HepG2 (cell line): ENCODE data around the gene SRXN1. TPM values are rescaled to one million over a fixed set of nuclear protein-coding genes. Genes with fewer than 3 reads are reported as not detected.

Source experiments
- ATF7 ChIP-seq, 2 experiments: fragments of 450-650 bp in 1 of 2; sonication (generic) in 1 of 2; formaldehyde crosslinking in 1 of 2; IDR thresholded peaks; 2 replicates each; pipeline versions ENCODE4 v1.4.0 to v1.6.1; 2016 to 2020; ENCODE audit warnings: antibody characterized with exemption in 1 of 2, mild to moderate bottlenecking in 1 of 2, missing genetic modification reagents in 1 of 2
- GFI1 ChIP-seq: sonication (generic); formaldehyde crosslinking; IDR thresholded peaks from 2 replicates; pipeline ENCODE4 v1.5.0; 2020; ENCODE audit warnings: missing genetic modification reagents, mild to moderate bottlenecking, borderline replicate concordance
- GMEB2 ChIP-seq: IDR thresholded peaks from 2 replicates; pipeline ENCODE4 v1.6.1; 2016; ENCODE audit warnings: missing biosample characterization, missing genetic modification reagents, low read depth
- HIC2 ChIP-seq: sonication (generic); formaldehyde crosslinking; IDR thresholded peaks from 2 replicates; pipeline ENCODE4 v1.9.0; 2022; ENCODE audit warnings: low read depth, missing genetic modification reagents
- HMG20B ChIP-seq: conservative IDR thresholded peaks from 2 replicates; pipeline ENCODE4 v1.6.1; 2016; ENCODE audit warnings: missing genetic modification reagents, missing compliant biosample characterization
- NR2F6 ChIP-seq, 2 experiments: IDR thresholded peaks; 2 replicates each; pipeline ENCODE4 v1.6.1; 2016; ENCODE audit warnings: antibody characterized with exemption in 1 of 2, mild to moderate bottlenecking in 1 of 2
- RORA ChIP-seq: sonication (generic); formaldehyde crosslinking; IDR thresholded peaks from 2 replicates; pipeline ENCODE4 v1.5.0; 2020; ENCODE audit warnings: mild to moderate bottlenecking, missing genetic modification reagents, moderate library complexity
- SAP130 ChIP-seq: IDR thresholded peaks from 2 replicates; pipeline ENCODE4 v1.6.1; 2016; ENCODE audit warnings: low read depth
- SNRNP70 ChIP-seq: fragments of 200-400 bp; formaldehyde crosslinking; IDR thresholded peaks from 2 replicates; pipeline ENCODE4 v1.6.1; 2017; ENCODE audit warnings: mild to moderate bottlenecking, low read depth, low read length, moderate library complexity
- THRA ChIP-seq: sonication (generic); formaldehyde crosslinking; IDR thresholded peaks from 2 replicates; pipeline ENCODE4 v1.4.0; 2020; ENCODE audit warnings: missing genetic modification reagents, borderline replicate concordance
- USF2 ChIP-seq, 2 experiments: sonication (generic) in 1 of 2; formaldehyde crosslinking in 1 of 2; IDR thresholded peaks; 2 replicates each; pipeline versions ENCODE4 v1.5.1 to v1.6.1; 2011 to 2020; ENCODE audit warnings: borderline replicate concordance in 1 of 2, low read depth in 1 of 2, low read length in 1 of 2, mild to moderate bottlenecking in 1 of 2, missing genetic modification reagents in 1 of 2, moderate library complexity in 1 of 2
- ZBTB20 ChIP-seq: sonication (generic); formaldehyde crosslinking; IDR thresholded peaks from 2 replicates; pipeline ENCODE4 v1.8.1; 2023; ENCODE audit warnings: missing genetic modification reagents, low read depth, mild to moderate bottlenecking, borderline replicate concordance
- ZBTB3 ChIP-seq: sonication (generic); formaldehyde crosslinking; IDR thresholded peaks from 2 replicates; pipeline ENCODE4 v1.4.0; 2020; ENCODE audit warnings: low read depth, mild to moderate bottlenecking, moderate library complexity, missing genetic modification reagents, borderline replicate concordance
- ZKSCAN1 ChIP-seq: fragments of 150-350 bp; IDR thresholded peaks from 2 replicates; pipeline ENCODE4 v1.6.1; 2014; ENCODE audit warnings: low read length
- ZNF234 ChIP-seq: sonication (generic); formaldehyde crosslinking; conservative IDR thresholded peaks from 2 replicates; pipeline ENCODE4 v1.5.1; 2020; ENCODE audit warnings: mild to moderate bottlenecking, missing genetic modification reagents
- ZNF788 ChIP-seq: sonication (generic); formaldehyde crosslinking; IDR thresholded peaks from 2 replicates; pipeline ENCODE4 v1.5.0; 2020; ENCODE audit warnings: mild to moderate bottlenecking, missing genetic modification reagents, borderline replicate concordance
- polyA plus RNA-seq, 8 experiments: library from polyadenylated mRNA; depleted of rRNA in 3 of 8; stranded (reverse) in 7 of 8; unstranded in 1 of 8; fragments of >200 nt; fragmentation: Illumina TruSeq in 4 of 8; extraction: Trizol in 4 of 8; gene quantifications; 2 replicates each; pipeline versions ENCODE4 v1.2.1 to v1.2.3, GENCODE V29; 2011 to 2016; ENCODE audit warnings: low read depth in 4 of 8, missing spikeins in 1 of 8, mixed read lengths in 1 of 8; ENCODE audit not compliant: insufficient read depth in 1 of 8
- total RNA-seq, 5 experiments: library from RNA; depleted of rRNA; stranded (reverse); fragments of >200 nt; fragmentation: Illumina TruSeq; extraction: Trizol; gene quantifications; 2 replicates each; pipeline ENCODE4 v1.2.3, GENCODE V29; 2016; ENCODE audit warnings: low read depth in 1 of 5
- TF ChIP-seq, protein P1 (sequence below): sonication (generic); formaldehyde crosslinking; IDR thresholded peaks from 2 replicates; pipeline ENCODE4 v1.4.0; 2020; ENCODE audit warnings: missing genetic modification reagents

SRXN1 gene
- total and polyA plus RNA-seq, 2 of the 13 experiments (the other 11 are each of a cell fraction or from before 2014, with no cell fraction given) = 29.9 to 87.7 TPM

DNA sequence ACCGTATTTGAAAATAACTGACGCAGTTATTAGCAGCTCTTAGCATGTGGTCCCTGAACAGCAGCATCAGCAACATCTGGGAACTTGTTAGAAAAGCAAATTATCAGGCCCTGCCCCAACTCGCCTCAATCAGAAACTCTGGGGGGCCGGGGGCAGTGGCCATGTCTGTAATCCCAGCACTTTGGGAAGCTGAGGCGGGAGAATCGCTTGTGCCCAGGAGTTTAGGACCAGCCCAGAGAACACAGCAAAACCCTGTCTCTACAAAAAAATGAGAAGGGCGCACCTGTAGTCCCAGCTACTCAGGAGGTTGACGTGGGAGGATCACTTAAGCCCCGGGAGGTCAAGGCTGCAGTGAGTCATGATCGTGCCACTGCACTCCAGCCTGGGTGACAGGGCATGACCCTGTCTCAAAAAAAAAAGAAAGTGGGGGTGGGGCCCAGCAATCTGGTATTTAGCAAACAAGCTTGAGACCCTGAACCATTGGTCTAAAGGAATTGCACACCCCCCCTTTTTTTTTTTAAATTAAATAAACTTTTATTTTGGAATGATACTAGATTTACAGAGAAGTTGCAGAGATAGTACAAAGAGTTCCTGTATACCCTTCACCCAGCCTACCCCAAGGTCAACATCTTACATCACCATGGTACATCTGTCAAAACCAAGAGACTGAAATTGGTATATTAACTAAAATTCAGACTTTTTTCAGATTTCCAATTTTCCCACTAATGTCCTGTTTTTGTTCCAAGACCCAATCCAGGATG is 6.7 kb downstream of the SRXN1 start (continued):
- TF ChIP-seq RORA (0 out of 2 replicates have a peak, but pooled peaks have one; percentile 25), ZKSCAN1 (no peak), HIC2 (peak; percentile 57), ATF7 (IDR thresholded peaks at IDR 0.05) (no peak; the same call in 1 of the 2 replicates), ATF7 (CRISPR knock-in tag; IDR thresholded peaks at IDR 0.05) (0 out of 2 replicates have a peak, but pooled peaks have one; percentile 6), ZNF788 (CRISPR knock-in tag) (0 out of 2 replicates have a peak, but pooled peaks have one; percentile 55), ZBTB20 (CRISPR knock-in tag) (0 out of 2 replicates have a peak, but pooled peaks have one; percentile 40), GFI1 (peak; percentile 48; the same call in 1 of the 2 replicates), THRA (peak; percentile 80; the same call in 1 of the 2 replicates), ZNF234 (CRISPR knock-in tag) (no peak), SAP130 (CRISPR knock-in tag) (peak; percentile 70), ZBTB3 (CRISPR knock-in tag) (no peak), NR2F6 (IDR thresholded peaks at IDR 0.05) (peak; percentile 98), NR2F6 (CRISPR knock-in tag; IDR thresholded peaks at IDR 0.05) (peak; percentile 98), USF2 (IDR thresholded peaks at IDR 0.05; ENCODE audit: low read depth, low read length) (no peak), USF2 (CRISPR knock-in tag; IDR thresholded peaks at IDR 0.05; ENCODE audit: borderline replicate concordance) (0 out of 2 replicates have a peak, but pooled peaks have one; percentile 0), HMG20B (CRISPR knock-in tag) (0 out of 2 replicates have a peak, but pooled peaks have one; percentile 5), SNRNP70 (no peak), GMEB2 (CRISPR knock-in tag) (no peak)
- TF ChIP-seq, protein P1, sequence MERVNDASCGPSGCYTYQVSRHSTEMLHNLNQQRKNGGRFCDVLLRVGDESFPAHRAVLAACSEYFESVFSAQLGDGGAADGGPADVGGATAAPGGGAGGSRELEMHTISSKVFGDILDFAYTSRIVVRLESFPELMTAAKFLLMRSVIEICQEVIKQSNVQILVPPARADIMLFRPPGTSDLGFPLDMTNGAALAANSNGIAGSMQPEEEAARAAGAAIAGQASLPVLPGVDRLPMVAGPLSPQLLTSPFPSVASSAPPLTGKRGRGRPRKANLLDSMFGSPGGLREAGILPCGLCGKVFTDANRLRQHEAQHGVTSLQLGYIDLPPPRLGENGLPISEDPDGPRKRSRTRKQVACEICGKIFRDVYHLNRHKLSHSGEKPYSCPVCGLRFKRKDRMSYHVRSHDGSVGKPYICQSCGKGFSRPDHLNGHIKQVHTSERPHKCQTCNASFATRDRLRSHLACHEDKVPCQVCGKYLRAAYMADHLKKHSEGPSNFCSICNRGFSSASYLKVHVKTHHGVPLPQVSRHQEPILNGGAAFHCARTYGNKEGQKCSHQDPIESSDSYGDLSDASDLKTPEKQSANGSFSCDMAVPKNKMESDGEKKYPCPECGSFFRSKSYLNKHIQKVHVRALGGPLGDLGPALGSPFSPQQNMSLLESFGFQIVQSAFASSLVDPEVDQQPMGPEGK = peak; percentile 55
